GM04504 (cell line): ENCODE measurements around the gene CDH5.

Source experiments
- DNase-seq: peaks from one replicate; pipeline ENCODE4 v3.0.0-alpha.2; 2012; ENCODE audit warnings: low read depth

The CDH5 gene

GRCh38 chr16:66354034-66354909 is 12.2 kb upstream of the CDH5 start:
- DNase-seq = no peak

GRCh38 chr16:66355526-66355925 is 11.0 kb upstream of the CDH5 start:
- DNase-seq = no peak

DNA sequence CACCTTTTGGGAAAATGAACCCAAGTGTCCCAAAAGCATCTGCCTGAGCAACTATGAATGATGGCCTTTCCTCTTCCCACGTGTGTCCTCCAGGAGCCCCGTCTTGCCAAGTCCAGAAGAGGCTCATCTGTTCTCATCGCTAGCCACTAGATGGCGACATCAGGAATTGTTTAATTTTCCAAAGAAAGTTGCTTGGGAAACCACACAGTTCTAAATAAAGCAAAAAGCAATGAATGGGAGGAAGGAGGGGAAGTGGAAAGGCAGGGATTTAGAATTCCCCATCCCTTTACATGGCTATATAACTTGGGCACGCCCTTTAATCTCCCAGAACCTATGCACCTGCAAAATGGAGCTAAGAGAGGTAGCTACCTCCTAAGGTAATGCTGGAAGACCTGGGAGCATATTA is 9.0 kb upstream of the CDH5 start:
- DNase-seq = peak; percentile 62

- DNase-seq = no peak
Observed at GRCh38 chr16:66358231-66358630, 8.3 kb upstream of the CDH5 start.

GRCh38 chr16:66359012-66359411 is 7.5 kb upstream of the CDH5 start:
- no peak for DNase-seq

GRCh38 chr16:66359811-66360608 is 6.5 kb upstream of the CDH5 start:
- DNase-seq = no peak

DNA sequence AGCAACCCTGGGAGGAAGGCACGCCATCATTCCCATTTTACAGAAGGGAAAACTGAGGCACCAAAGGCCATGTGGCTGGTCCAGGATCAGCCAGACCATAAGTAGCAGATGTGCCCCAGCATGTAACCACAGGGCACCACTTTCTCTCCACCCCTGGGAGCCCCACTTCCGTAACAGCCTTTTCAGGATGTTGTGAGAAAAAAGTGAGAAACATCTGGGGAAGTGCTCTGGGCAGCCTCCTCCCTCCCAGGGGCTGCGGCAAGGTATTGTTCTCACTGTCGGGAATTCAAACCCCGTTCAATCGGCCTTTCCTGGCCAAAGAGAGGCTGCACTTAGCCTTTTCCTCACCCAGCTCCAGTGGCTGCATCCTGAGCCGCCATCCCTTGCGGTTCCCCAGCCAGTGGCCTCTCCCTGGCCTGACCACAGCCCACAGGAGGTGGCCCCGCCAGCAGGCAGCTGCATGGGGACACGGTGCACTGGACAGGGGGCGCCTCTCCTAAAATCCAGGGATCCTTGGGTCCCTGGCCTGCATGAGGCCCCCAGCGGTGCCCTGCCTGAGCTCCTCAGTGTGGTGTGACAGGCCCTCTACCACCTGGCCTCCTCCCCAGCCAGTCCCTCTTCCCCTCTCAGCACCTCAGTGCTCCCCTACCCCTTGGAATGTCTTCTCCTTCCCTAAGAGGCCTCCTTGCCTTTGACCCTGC is 5.7 kb upstream of the CDH5 start:
- no peak for DNase-seq

- no peak for DNase-seq
Observed at GRCh38 chr16:66361604-66362135, 4.8 kb upstream of the CDH5 start.

GRCh38 chr16:66363211-66363777 is 3.2 kb upstream of the CDH5 start:
- no peak for DNase-seq

DNA sequence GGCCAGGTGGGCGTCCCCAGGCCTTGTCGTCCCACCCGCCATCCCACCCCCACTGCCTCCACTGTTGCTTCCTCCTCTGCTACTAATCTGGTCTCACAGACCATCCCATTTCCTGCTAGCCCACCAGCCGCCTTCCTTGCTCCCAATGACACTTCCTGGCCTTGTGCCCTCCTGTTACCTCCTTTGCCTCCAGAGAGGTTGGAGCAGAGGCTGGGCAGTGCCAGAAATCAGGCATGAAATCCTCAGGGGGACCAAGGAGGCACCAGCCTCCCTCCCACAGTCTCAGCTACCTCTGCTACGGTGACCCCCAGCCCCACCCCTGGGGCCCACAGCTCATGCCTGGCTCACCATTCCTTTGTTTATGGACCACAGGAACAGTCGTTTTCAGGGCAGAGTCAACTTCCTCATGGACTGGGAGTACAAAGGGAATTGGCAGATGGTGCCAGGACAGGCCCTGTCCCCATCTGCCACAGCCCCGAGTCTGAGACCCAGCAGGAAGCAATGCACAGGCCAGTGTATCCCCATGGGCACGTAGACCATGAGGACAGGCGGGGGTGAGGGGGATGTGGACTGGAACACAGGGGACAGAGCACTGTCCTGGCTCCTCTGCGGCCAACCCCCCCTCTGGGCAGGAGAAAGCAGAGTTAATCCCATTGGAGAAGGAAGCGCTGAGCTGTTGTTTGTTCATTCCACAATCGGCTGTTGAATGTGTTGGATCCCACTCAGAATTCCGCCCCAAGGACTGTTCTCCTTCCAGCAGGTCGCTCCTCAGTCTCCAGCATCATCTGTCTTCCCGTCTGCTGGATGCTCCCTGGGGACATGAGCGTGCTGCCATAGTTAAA is 2.2 kb upstream of the CDH5 start:
- DNase-seq = no peak

GRCh38 chr16:66364959-66365306 is 1.6 kb upstream of the CDH5 start:
- DNase-seq = no peak

- no peak for DNase-seq
Observed at GRCh38 chr16:66365651-66366050, 840 bp upstream of the CDH5 start.

- DNase-seq = no peak
Observed at GRCh38 chr16:66367968-66368891, 1.7 kb downstream of the CDH5 start.

- no peak for DNase-seq
Observed at GRCh38 chr16:66369055-66369592, 2.6 kb downstream of the CDH5 start.

GRCh38 chr16:66370786-66371684 is 4.5 kb downstream of the CDH5 start:
- no peak for DNase-seq

DNA sequence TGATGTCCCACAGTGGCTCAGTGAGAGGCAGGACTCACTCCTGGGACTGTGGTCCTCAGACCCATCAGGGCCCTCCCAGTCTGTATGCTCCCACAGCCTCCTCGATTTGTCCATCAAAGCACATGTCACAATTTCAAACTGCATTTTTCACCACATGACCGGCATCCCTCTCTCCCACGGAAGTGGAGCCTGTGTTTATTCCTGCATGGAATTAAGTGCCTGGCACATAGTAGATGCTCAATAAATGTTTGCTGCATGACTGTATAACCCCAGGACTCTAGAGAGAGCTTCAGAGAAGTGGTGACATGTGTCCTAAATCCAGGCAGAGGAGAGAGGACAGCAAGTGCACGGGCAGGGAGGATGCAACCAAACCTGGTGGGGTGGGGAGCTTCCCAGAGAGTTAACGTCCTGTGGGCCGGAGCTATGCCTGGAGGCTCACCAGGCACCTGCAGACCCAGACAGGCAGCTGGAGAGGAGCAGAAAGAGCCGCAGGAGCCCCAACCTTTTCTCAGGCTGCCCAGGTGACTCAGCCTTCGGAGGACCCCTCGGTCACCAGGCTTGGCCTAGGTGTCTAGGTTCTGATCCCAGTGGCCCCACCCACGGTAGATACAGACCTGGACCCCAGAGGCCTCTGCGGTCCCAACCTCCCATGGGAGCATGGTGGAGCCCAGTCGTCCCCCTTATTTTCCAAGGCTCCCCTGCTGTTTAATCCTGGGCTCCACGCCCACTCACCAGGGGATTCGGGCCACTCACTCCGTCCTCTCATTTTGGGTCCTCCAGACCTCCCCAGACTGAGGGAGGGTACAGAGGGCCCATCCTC is 5.8 kb downstream of the CDH5 start:
- no peak for DNase-seq

GRCh38 chr16:66372898-66373155 is 6.3 kb downstream of the CDH5 start:
- DNase-seq = no peak

- DNase-seq = no peak
Observed at GRCh38 chr16:66373667-66374066, 7.2 kb downstream of the CDH5 start.
